Stimulated activated naive CD8-positive, alpha-beta T cell treated with anti-CD3 and anti-CD28 coated beads, Interleukin-15, Interleukin-2, amounts not matched to agents 100 ng/mL and 50 ng/mL, for 24 hours (primary cell): ENCODE results near the gene FAM20A.

ENCODE experiments used
- H3K27ac Mint-ChIP-seq: one replicate; pipeline ENCODE4 v1.8.0; 2021; ENCODE audit warnings: mild to moderate bottlenecking, mixed read lengths
- H3K27me3 Mint-ChIP-seq: one replicate; pipeline ENCODE4 v1.8.0; 2021; ENCODE audit warnings: mixed read lengths
- H3K36me3 Mint-ChIP-seq: one replicate; pipeline ENCODE4 v1.8.0; 2021; ENCODE audit warnings: low read depth, mixed read lengths
- H3K4me1 Mint-ChIP-seq: one replicate; pipeline ENCODE4 v1.8.0; 2021; ENCODE audit warnings: low read depth, mixed read lengths
- H3K4me3 Mint-ChIP-seq: one replicate; pipeline ENCODE4 v1.8.0; 2021; ENCODE audit warnings: mild to moderate bottlenecking, mixed read lengths
- H3K9me3 Mint-ChIP-seq: one replicate; pipeline ENCODE4 v1.8.0; 2021; ENCODE audit warnings: mixed read lengths

The FAM20A gene

GRCh38 chr17:68600931-68601564 is at the start of gene FAM20A:
Gene FAM20A (minus strand): TSS chr17:68601367. CDS start chr17:68600666, 701 bp downstream.
- no peak within 1 kb of the TSS for H3K27ac Mint-ChIP-seq
- peaks cover 13% of the 10 kb centered on the region for H3K4me1 Mint-ChIP-seq
- H3K36me3 Mint-ChIP-seq: no peaks in the 10 kb centered on the region
- peaks cover 66% of the 10 kb centered on the region for H3K27me3 Mint-ChIP-seq
- H3K4me3 Mint-ChIP-seq: peak within 1 kb of the TSS; percentile 53
- H3K9me3 Mint-ChIP-seq: no peaks in the 10 kb centered on the region

GRCh38 chr17:68649324-68649723 is 48.2 kb upstream of the FAM20A start:
- H3K36me3 Mint-ChIP-seq: no peaks in the 10 kb centered on the region
- H3K4me3 Mint-ChIP-seq: no peak overlapping the region
- no peak overlapping the region for H3K27ac Mint-ChIP-seq
- H3K27me3 Mint-ChIP-seq: peaks cover 16% of the 10 kb centered on the region
- no peaks in the 10 kb centered on the region for H3K4me1 Mint-ChIP-seq
- peaks cover 5% of the 10 kb centered on the region for H3K9me3 Mint-ChIP-seq

GRCh38 chr17:68646626-68647526 is 45.7 kb upstream of the FAM20A start:
- H3K4me1 Mint-ChIP-seq: no peaks in the 10 kb centered on the region
- H3K9me3 Mint-ChIP-seq: peaks cover 5% of the 10 kb centered on the region
- H3K4me3 Mint-ChIP-seq: no peak overlapping the region
- H3K27ac Mint-ChIP-seq: no peak overlapping the region
- no peaks in the 10 kb centered on the region for H3K36me3 Mint-ChIP-seq
- H3K27me3 Mint-ChIP-seq: peaks cover 31% of the 10 kb centered on the region

- Mint-ChIP-seq H3K9me3 (peaks cover 4% of the 10 kb centered on the region), H3K4me3 (no peak overlapping the region), H3K4me1 (no peaks in the 10 kb centered on the region), H3K27me3 (peaks cover 35% of the 10 kb centered on the region), H3K36me3 (no peaks in the 10 kb centered on the region), H3K27ac (no peak overlapping the region)
These were observed 40.9 kb upstream of the FAM20A start for GRCh38 chr17:68642118-68642412.

- no peaks in the 10 kb centered on the region for H3K36me3 Mint-ChIP-seq
- no peak overlapping the region for H3K27ac Mint-ChIP-seq
- peaks cover 4% of the 10 kb centered on the region for H3K9me3 Mint-ChIP-seq
- peaks cover 40% of the 10 kb centered on the region for H3K27me3 Mint-ChIP-seq
- no peak overlapping the region for H3K4me3 Mint-ChIP-seq
- no peaks in the 10 kb centered on the region for H3K4me1 Mint-ChIP-seq
These were observed 40.3 kb upstream of the FAM20A start for GRCh38 chr17:68641276-68642117.

GRCh38 chr17:68640242-68640989 is 39.2 kb upstream of the FAM20A start:
- no peaks in the 10 kb centered on the region for H3K36me3 Mint-ChIP-seq
- peaks cover 4% of the 10 kb centered on the region for H3K9me3 Mint-ChIP-seq
- peaks cover 40% of the 10 kb centered on the region for H3K27me3 Mint-ChIP-seq
- H3K4me3 Mint-ChIP-seq: no peak overlapping the region
- H3K4me1 Mint-ChIP-seq: no peaks in the 10 kb centered on the region
- no peak overlapping the region for H3K27ac Mint-ChIP-seq

GRCh38 chr17:68634345-68634876 is 33.2 kb upstream of the FAM20A start:
- Mint-ChIP-seq H3K27ac (no peak overlapping the region), H3K36me3 (no peaks in the 10 kb centered on the region), H3K4me3 (no peak overlapping the region), H3K4me1 (no peaks in the 10 kb centered on the region), H3K9me3 (peaks cover 4% of the 10 kb centered on the region), H3K27me3 (peaks cover 18% of the 10 kb centered on the region)

GRCh38 chr17:68628576-68628957 is 27.4 kb upstream of the FAM20A start:
- Mint-ChIP-seq H3K9me3 (no peaks in the 10 kb centered on the region), H3K36me3 (no peaks in the 10 kb centered on the region), H3K4me1 (no peaks in the 10 kb centered on the region), H3K4me3 (no peak overlapping the region), H3K27ac (no peak overlapping the region), H3K27me3 (peaks cover 8% of the 10 kb centered on the region)

GRCh38 chr17:68627956-68628575 is 26.9 kb upstream of the FAM20A start:
- no peak overlapping the region for H3K27ac Mint-ChIP-seq
- no peaks in the 10 kb centered on the region for H3K36me3 Mint-ChIP-seq
- no peak overlapping the region for H3K4me3 Mint-ChIP-seq
- peaks cover 8% of the 10 kb centered on the region for H3K27me3 Mint-ChIP-seq
- no peaks in the 10 kb centered on the region for H3K9me3 Mint-ChIP-seq
- H3K4me1 Mint-ChIP-seq: no peaks in the 10 kb centered on the region

- Mint-ChIP-seq H3K4me3 (no peak overlapping the region), H3K9me3 (peaks cover 5% of the 10 kb centered on the region), H3K27ac (no peak overlapping the region), H3K27me3 (peaks cover 20% of the 10 kb centered on the region), H3K4me1 (no peaks in the 10 kb centered on the region), H3K36me3 (no peaks in the 10 kb centered on the region)
These were observed 23.2 kb upstream of the FAM20A start for GRCh38 chr17:68624381-68624780.

GRCh38 chr17:68623811-68624210 is 22.6 kb upstream of the FAM20A start:
- Mint-ChIP-seq H3K36me3 (no peaks in the 10 kb centered on the region), H3K27me3 (peaks cover 25% of the 10 kb centered on the region), H3K9me3 (peaks cover 5% of the 10 kb centered on the region), H3K4me3 (no peak overlapping the region), H3K4me1 (no peaks in the 10 kb centered on the region), H3K27ac (no peak overlapping the region)

GRCh38 chr17:68622423-68622822 is 21.3 kb upstream of the FAM20A start:
- peaks cover 29% of the 10 kb centered on the region for H3K27me3 Mint-ChIP-seq

GRCh38 chr17:68621065-68621464 is 19.9 kb upstream of the FAM20A start:
- Mint-ChIP-seq H3K9me3 (peaks cover 5% of the 10 kb centered on the region), H3K4me3 (no peak overlapping the region), H3K27me3 (peaks cover 29% of the 10 kb centered on the region), H3K4me1 (no peaks in the 10 kb centered on the region), H3K27ac (no peak overlapping the region), H3K36me3 (no peaks in the 10 kb centered on the region)

More at GRCh38 chr17:68622423-68622822, 21.3 kb upstream of the FAM20A start:
- Mint-ChIP-seq H3K4me1 (no peaks in the 10 kb centered on the region), H3K27ac (no peak overlapping the region), H3K36me3 (no peaks in the 10 kb centered on the region), H3K4me3 (no peak overlapping the region), H3K9me3 (peaks cover 5% of the 10 kb centered on the region)

- H3K36me3 Mint-ChIP-seq: no peaks in the 10 kb centered on the region
- H3K9me3 Mint-ChIP-seq: peaks cover 5% of the 10 kb centered on the region
- H3K4me1 Mint-ChIP-seq: no peaks in the 10 kb centered on the region
- no peak overlapping the region for H3K27ac Mint-ChIP-seq
- H3K27me3 Mint-ChIP-seq: peaks cover 33% of the 10 kb centered on the region
- no peak overlapping the region for H3K4me3 Mint-ChIP-seq
These were observed 15.2 kb upstream of the FAM20A start for GRCh38 chr17:68616334-68616733.
